Superior temporal gyrus (tissue), 1 donor: ENCODE results near the gene GRID1.

Experiments used
- DNase-seq: peaks from one replicate; pipeline ENCODE4 v3.0.0-alpha.2; 2016; ENCODE audit errors: extremely low spot score

Gene GRID1

GRCh38 chr10:86169066-86169465 lies 197.5 kb downstream of the GRID1 start:
- no peak for DNase-seq

DNA sequence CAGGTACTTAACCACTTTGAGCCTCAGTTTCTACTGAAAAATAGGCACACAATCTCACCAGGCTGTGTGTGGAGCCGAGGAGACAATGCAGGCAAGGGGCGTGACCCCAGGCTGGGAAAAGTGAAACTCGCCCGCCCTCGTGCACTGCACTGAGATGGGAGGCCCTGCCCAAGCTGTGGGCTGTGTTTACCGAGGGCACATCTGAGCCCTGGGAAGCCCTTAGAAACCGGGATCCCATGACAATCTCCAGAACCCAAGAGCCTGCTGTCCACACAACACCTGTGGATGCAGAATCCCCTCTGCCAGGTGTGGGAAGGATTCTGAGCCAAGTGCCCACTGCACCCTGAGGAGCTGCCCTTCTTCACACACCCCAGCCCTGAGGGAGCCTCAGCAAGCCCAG lies 198.3 kb downstream of the GRID1 start:
- DNase-seq = no peak

DNA sequence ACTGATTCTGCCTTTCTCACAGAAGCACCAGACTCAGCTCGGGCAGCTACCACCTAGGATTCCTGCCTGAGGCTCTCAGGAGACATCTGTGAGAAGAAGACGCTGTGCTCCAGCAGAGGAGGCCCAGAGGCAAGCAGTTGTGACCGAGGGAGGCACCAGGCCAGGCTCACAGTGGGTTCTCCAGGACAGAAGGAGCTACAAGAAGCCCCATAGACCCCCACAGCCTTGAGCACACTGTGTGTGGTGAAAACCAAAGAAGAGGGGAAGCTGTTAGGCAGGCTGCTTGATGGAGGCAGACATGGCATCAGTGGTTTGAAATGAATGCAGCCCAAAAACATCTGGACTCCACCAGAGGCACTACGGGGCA lies 198.8 kb downstream of the GRID1 start:
- no peak for DNase-seq

GRCh38 chr10:86167121-86167761 lies 199.4 kb downstream of the GRID1 start:
- no peak for DNase-seq

GRCh38 chr10:86165666-86166065 lies 200.9 kb downstream of the GRID1 start:
- DNase-seq = no peak

DNA sequence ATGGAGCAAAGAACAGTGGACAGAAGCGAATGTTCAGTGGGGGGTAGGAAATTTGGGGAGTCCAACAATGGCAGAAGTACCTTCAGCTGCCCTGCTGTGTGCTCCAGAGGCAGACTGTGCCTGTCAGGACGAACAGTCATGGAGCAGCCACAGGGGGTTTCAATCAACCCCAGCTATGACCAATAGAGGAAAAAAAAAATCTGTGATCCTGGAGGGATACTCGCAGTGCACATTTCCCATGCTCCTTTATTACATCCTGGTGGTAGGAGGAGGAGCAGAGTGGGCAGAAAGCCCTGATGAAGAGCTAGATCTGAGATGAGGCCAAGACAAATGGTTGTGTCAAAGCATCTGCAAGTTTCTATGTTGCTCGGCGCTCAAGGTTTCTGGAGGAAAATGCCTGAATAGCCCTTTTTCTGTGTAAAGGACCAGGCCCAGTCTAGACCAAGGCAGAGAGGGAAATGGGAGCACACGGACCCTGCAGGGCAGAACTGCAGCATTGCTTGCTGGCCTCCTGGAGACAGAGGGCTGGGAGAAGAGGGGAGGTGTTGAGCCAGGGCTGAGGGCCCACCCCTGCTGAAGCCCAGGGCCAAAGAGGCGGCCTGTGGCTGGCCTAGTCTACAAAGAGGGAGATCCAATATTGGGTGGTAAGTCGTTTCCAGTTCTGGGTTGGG lies 201.5 kb downstream of the GRID1 start:
- DNase-seq = no peak

DNA sequence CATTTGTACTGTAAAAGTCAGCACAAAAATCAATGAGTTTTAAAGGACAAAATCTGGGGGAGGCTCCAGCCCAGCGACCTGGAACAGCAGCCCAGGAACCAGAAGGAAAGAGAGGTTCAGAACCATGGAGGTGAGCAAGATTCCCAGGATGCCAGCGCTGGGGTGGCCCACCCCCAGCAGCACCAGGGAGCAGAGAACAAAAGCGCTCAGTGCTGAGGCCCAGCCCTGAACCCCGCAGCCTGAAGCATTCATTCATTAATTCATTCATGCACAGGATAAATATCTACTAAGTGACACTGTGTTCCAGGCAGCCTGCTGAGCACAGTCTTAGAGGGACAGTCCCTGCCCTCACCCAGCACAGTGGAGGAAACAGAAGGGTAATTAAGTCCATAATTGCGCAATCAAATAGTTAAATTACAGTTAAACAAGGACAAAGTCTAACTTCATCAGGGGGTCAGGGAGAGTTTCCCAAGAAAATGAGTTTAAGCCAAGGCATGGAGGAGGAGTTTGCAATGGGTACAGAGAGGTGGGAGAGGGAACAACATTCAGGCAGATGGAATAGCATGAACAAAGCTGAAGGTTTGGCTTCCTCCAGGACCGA lies 202.3 kb downstream of the GRID1 start:
- no peak for DNase-seq

DNA sequence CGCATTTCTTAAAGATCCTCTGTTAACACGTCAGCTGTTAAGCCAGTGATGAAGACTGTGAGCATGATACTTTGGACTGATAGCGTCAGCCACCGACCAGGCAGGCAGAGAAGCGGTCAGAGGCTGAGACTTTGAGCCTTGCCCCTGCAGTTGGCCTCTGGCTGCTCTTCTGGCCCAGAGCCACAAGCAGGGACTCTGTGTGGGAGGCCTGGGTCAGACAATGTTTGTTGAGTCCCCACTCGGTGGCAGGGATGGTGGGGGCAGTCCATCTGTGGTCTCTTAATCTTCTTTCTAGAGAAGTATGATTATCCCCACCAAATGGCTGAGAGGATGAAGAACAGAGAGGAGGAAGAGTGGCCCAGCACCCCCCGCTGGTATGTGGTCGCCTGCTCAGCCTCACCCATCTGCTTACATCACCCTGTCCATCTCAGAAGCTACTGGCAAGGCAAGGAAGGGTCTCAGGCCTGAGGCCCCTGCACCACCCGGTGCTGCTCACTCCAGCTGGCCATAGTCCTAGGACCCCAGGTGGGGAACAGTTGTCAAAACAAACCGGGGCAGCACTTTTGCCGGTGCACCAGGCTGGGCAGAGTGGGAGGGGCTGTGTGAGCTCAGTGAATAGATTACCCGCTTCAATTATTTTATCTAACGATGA lies 202.9 kb downstream of the GRID1 start:
- DNase-seq = no peak

- no peak for DNase-seq
Measured at GRCh38 chr10:86162696-86163400, 203.7 kb downstream of the GRID1 start.

DNA sequence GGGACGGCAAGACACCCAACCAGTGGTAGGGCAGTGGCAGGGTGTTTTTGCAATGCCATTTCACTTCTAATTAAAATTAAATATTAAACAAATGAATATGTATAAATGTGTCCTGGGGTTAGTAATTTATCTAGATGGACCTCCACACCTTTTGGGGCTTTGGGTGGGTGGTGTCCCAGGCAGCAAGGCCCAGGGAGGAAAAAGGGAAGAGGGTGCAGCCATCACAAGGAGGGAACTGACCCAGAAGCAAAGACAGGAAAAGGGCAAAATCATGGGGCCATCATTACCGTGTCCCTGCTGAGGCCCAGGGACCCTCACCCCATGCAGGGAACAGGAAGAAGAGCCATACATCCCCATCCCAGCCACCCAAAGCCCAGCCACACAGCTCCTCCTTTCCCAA lies 204.6 kb downstream of the GRID1 start:
- no peak for DNase-seq

DNA sequence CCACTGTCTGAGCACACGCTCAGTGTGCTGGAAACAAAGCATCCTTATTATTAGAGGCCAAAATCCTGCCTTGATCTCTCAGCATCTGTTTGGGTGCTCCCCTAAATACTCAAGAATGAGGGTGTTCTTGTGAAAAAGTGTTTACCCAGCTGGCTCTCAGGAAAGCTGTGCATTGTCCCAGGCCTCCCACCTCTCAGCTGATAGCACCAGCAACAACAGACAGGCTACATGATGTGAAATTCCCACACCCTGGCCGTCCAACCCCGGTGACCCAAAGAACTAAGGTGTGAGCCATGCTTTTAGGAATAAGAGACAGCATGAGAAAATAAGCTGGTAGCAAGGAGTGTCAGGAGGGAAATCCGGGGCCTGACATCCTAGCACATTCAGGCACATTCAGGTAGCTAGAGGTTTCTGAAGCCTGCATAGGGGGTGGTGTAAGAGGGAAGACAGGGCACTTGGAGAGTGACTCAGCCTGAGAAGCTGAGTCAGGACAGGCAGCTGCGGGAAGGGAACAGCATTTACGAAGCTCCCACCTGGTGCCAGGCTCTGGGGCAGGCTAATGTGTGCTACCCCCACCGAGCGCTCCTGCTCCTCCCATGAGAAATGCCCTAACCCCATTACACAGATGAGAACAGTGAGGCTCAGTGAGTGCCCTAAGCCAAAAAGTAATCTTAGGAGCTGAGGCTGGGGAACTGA lies 205.6 kb downstream of the GRID1 start:
- no peak for DNase-seq

DNA sequence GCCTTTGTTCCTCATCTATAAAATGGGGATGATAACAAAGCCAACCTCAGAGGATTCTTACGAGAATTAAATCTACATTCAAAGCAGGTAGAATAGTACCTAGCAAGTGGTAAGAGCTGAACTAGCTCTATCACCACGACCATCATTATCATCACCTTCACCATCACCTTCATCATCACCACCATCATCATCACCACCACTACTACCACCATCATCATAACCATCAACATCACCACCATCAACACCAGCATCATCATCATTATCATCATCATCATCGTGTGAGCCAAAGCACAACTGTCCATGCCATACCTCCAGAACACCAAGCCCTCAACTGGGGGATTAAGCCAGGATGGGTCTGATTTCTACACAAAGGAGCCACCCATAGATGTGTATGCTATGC lies 206.8 kb downstream of the GRID1 start:
- no peak for DNase-seq

DNA sequence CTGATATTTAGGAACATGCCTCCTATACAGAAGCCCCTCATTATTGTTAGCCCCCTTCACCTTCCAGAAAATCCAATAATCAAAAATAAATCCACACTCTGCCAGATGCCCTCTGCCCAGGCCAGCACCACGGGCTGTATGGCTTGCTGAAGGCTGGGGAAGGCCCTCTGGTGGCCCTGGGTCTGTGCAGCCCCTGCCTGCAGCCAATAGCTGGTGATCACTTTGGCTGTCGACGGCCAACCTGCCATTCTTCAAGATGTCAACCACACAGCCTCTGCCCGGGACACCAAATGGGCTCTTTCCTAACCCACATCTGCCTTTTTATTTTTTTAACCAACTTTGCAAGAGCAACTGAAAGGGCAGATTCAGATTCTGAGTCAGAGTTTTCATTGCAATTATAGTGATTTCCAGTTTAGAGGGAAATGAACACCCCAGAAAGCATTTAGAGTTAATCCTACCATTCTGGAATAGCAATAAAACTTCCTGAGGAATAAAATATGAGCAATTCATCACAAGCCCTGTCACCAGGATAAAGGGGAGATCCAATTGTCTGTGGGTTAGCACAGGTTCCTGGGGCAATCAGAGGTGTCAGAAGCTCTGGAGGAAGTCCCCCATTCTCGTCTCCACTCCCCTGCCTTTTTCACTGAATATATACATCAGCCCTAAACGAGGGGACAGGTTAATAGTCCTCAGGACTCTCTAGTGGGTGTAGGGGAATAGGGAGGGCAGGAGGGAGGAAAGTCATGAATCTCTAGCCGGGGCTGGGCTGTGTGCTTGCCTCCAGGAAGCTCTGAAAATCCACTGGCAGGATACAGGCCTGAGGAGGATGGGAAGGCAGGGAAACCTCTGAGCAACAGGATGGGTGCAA lies 211.3 kb downstream of the GRID1 start:
- DNase-seq = no peak

DNA sequence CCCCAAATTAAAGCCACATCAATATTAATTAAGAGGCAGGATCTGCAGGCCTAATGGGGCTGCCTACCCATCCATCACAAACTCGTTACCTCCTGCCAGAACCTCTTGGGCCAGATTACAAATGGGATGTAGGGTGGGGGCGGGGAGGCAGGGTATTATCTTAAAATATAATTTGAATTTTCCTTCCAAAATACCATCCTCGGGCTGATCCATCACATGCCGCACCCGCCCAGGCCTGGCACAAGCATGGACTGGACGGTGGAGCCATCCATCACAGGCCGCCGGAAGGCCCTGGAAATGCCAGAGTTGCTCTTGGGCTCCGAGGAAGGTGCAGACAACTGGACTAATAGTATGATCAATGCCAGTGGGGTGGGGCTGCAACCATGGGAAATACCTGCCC lies 212.8 kb downstream of the GRID1 start:
- no peak for DNase-seq

DNA sequence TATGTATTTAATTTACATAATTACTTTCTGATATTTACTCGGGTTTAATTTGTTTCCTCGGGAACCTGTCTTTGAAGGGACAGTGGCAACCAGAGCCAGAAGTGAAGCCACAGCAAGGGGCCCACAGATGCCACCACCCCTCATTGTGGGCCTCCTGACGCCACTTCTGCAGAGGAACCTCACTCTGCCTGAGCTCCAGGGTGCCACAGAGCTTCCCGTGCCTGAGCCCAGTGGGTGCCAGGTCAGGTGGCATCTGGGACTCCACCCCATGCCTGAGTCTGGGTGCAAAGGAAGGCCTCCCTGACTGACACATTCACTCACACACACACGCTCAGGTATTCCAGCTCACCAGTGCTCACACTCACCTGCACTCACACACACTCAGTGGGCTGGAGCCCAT lies 213.7 kb downstream of the GRID1 start:
- no peak for DNase-seq

DNA sequence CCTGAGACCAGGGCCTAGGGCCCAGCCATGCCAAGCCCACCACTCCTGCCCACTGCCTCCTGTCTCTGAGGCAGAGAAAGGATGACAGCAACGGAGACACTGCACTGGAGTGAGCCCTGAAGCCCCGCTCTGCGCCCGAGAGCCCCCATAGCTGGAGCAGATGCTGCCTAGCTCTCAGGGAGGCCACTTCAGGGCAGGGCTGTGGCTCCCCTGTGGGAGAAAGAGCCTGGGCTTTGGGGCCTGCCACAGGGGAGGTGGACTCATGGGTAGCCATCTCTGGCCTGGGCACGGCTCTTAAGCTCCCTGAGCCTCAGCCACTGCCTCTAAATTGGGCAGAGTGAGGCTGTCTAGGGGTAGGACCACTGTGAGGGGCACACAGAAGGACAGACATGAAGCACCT lies 214.2 kb downstream of the GRID1 start:
- no peak for DNase-seq

DNA sequence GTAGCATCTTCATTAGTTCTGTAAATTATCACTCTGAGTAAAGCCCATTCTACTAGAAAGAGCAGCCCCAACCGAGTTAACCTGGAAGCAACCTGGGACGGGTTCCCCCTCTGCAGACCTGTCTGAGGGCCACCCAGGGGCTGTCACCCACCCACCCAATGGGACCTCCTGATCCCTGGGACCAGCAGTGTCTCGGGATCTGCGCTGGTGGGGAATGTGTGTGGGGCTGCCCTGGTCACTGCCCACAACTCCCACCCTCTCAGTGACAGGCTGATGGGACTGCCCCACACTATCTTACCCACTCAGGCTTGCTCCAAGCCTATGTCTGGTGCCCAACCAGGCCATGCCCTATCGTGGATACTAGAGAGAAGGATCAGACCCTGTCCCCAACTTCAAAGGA lies 215.0 kb downstream of the GRID1 start:
- DNase-seq = no peak

DNA sequence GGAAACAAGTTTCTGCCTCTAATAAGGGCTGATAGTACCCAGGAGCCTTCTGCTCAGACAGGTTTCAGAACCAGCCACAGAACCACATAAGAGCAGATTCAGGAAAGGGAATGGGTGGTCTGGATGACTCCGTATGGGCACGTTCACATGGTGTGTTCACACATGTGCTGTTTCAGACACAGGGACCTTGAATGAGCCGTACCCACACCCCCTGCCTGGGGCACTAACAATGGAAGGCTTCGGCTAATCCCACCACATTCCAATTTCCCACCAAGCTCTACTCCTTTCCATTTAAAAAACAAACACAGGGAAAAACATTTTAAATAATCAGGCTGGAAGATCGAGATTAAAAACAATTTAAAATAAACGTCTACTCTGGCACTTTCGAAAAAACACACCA lies 217.3 kb downstream of the GRID1 start:
- DNase-seq = no peak

- no peak for DNase-seq
Measured at GRCh38 chr10:86148117-86148516, 218.5 kb downstream of the GRID1 start.

- DNase-seq = no peak
Measured at GRCh38 chr10:86144301-86144700, 222.3 kb downstream of the GRID1 start.

- DNase-seq = no peak
Measured at GRCh38 chr10:86141896-86142295, 224.7 kb downstream of the GRID1 start.
